HepG2 (cell line): ENCODE measurements around the gene FAM117A. TPM values are rescaled to one million over a fixed set of nuclear protein-coding genes. Genes with fewer than 3 reads are reported as not detected.

Source experiments
- ARID5B ChIP-seq: IDR thresholded peaks from 2 replicates; pipeline ENCODE4 v1.4.0; 2020; ENCODE audit warnings: mild to moderate bottlenecking, missing genetic modification reagents
- SKI ChIP-seq: fragments of 450-650 bp; IDR thresholded peaks from one replicate; pipeline ENCODE4 v1.6.1; 2018; ENCODE audit warnings: mild to moderate bottlenecking; ENCODE audit not compliant: partially characterized antibody
- TIGD3 ChIP-seq: sonication (generic); formaldehyde crosslinking; IDR thresholded peaks from 2 replicates; pipeline ENCODE4 v1.5.1; 2020; ENCODE audit warnings: mild to moderate bottlenecking, missing genetic modification reagents, borderline replicate concordance
- XBP1 ChIP-seq: sonication (generic); formaldehyde crosslinking; IDR thresholded peaks from 2 replicates; pipeline ENCODE4 v1.5.0; 2020; ENCODE audit warnings: missing genetic modification reagents
- ZGPAT ChIP-seq: IDR thresholded peaks from 2 replicates; pipeline ENCODE4 v1.6.1; 2016; ENCODE audit warnings: mild to moderate bottlenecking
- polyA plus RNA-seq, 8 experiments: library from polyadenylated mRNA; depleted of rRNA in 3 of 8; stranded (reverse) in 7 of 8; unstranded in 1 of 8; fragments of >200 nt; fragmentation: Illumina TruSeq in 4 of 8; extraction: Trizol in 4 of 8; gene quantifications; 2 replicates each; pipeline versions ENCODE4 v1.2.1 to v1.2.3, GENCODE V29; 2011 to 2016; ENCODE audit warnings: low read depth in 4 of 8, missing spikeins in 1 of 8, mixed read lengths in 1 of 8; ENCODE audit not compliant: insufficient read depth in 1 of 8
- total RNA-seq, 5 experiments: library from RNA; depleted of rRNA; stranded (reverse); fragments of >200 nt; fragmentation: Illumina TruSeq; extraction: Trizol; gene quantifications; 2 replicates each; pipeline ENCODE4 v1.2.3, GENCODE V29; 2016; ENCODE audit warnings: low read depth in 1 of 5
- TF ChIP-seq, protein P1 (sequence below): sonication (generic); formaldehyde crosslinking; IDR thresholded peaks from 2 replicates; pipeline ENCODE4 v1.4.0; 2020; ENCODE audit warnings: mild to moderate bottlenecking, missing genetic modification reagents
- TF ChIP-seq, protein P2 (sequence below): sonication (generic); formaldehyde crosslinking; IDR thresholded peaks from 2 replicates; pipeline ENCODE4 v1.4.0; 2020; ENCODE audit warnings: mild to moderate bottlenecking, missing genetic modification reagents
- TF ChIP-seq, protein P3 (sequence below): sonication (generic); formaldehyde crosslinking; IDR thresholded peaks from 2 replicates; pipeline ENCODE4 v1.8.0; 2022; ENCODE audit warnings: missing genetic modification reagents, mild to moderate bottlenecking, moderate library complexity, borderline replicate concordance

The FAM117A gene
- total and polyA plus RNA-seq, 2 of the 13 experiments (the other 11 are each of a cell fraction or from before 2014, with no cell fraction given): 12.1 to 19.8 TPM

DNA sequence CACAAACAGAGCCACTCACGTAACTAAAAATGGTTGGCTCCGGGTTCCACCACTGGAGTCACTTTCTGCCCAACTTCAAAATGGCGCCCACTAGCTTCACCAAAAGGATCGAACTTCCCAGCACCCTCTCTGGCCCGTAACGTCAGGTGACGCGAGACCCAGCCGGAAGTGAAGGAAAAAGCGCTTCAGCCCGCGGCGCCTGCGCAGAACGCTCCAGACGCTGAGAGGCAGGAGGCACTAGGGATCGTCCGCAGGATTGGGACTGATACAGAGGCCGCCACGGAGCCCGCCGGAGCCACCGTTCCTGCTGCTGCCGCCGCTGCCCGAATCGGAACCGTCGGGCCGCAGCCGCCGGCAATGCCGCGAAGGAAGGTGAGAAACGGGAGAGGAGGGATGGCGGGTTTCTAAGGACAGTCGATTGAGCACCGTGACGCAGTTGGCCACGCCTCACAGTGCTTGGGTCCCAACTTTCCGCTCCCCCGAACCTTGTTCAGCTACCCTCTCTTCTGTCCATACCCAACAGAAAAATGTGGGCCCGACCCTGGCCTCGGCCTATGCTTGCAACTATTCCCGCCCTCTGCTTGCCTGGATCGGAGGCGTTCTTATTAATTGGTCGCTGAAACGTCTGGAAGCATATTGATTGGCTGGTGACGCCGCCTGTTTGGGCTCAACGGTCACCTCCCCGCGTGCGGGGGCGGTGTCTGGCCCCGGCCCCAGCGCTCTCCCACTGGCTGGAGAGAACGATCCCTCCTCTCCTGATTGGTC is 24.7 kb upstream of the FAM117A start, which contains the start of gene KAT7 (continued):
- peak; percentile 76 for TF ChIP-seq ARID5B (CRISPR knock-in tag)
- TF ChIP-seq SKI: peak; percentile 42
- TF ChIP-seq, protein P1, sequence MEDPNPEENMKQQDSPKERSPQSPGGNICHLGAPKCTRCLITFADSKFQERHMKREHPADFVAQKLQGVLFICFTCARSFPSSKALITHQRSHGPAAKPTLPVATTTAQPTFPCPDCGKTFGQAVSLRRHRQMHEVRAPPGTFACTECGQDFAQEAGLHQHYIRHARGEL (CRISPR knock-in tag): 0 out of 2 replicates have a peak, but pooled peaks have one; percentile 72
- TF ChIP-seq XBP1 (CRISPR knock-in tag): peak; percentile 90
- TF ChIP-seq, protein P2, sequence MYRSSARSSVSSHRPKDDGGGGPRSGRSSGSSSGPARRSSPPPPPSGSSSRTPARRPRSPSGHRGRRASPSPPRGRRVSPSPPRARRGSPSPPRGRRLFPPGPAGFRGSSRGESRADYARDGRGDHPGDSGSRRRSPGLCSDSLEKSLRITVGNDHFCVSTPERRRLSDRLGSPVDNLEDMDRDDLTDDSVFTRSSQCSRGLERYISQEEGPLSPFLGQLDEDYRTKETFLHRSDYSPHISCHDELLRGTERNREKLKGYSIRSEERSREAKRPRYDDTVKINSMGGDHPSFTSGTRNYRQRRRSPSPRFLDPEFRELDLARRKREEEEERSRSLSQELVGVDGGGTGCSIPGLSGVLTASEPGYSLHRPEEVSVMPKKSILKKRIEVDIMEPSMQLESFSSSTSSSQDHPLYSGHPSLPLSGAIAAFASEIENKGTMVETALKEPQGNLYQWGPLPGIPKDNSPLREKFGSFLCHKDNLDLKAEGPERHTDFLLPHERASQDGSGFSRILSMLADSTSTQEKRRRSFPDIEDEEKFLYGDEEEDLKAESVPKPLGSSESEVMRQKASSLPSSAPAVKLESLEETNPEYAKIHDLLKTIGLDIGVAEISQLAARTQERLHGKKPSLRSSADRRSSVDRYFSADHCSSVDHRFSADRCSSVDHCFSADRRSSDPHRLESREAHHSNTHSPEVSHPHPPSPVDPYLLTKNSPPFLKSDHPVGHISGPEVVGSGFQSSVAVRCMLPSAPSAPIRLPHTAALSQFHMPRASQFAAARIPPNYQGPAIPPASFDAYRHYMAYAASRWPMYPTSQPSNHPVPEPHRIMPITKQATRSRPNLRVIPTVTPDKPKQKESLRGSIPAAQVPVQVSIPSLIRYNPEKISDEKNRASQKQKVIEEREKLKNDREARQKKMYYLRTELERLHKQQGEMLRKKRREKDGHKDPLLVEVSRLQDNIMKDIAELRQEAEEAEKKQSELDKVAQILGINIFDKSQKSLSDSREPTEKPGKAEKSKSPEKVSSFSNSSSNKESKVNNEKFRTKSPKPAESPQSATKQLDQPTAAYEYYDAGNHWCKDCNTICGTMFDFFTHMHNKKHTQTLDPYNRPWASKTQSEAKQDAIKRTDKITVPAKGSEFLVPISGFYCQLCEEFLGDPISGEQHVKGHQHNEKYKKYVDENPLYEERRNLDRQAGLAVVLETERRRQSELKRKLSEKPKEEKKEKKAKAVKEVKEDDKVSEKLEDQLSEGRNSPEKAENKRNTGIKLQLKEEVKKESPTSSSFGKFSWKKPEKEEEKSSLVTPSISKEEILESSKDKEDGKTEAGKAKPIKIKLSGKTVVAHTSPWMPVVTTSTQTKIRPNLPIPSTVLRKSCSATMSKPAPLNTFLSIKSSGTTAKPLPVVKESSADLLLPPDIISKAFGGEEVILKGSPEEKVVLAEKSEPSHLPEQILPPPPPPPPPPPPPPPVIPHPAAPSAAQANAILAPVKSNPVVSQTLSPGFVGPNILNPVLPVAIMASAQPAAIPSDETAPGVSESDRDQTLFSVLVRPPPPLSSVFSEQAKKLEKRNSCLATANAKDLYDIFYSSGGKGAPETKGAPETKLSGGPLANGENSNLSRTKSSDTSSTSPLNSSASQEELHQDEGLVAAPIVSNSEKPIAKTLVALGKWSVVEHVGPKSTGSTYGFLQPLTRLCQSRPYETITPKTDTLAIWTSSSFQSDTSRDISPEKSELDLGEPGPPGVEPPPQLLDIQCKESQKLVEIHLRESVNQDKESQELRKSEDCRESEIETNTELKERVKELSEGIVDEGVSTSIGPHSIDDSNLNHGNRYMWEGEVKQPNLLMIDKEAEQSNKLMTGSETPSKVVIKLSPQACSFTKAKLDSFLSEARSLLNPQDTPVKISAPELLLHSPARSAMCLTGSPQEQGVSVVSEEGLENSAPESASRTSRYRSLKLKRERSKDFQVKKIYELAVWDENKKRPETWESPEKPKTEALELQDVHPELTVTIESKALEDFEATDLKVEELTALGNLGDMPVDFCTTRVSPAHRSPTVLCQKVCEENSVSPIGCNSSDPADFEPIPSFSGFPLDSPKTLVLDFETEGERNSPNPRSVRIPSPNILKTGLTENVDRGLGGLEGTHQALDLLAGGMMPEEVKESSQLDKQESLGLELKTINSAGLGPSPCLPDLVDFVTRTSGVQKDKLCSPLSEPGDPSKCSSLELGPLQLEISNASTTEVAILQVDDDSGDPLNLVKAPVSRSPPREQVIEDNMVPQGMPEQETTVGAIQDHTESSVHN (CRISPR knock-in tag): 0 out of 2 replicates have a peak, but pooled peaks have one; percentile 16
- TF ChIP-seq, protein P3, sequence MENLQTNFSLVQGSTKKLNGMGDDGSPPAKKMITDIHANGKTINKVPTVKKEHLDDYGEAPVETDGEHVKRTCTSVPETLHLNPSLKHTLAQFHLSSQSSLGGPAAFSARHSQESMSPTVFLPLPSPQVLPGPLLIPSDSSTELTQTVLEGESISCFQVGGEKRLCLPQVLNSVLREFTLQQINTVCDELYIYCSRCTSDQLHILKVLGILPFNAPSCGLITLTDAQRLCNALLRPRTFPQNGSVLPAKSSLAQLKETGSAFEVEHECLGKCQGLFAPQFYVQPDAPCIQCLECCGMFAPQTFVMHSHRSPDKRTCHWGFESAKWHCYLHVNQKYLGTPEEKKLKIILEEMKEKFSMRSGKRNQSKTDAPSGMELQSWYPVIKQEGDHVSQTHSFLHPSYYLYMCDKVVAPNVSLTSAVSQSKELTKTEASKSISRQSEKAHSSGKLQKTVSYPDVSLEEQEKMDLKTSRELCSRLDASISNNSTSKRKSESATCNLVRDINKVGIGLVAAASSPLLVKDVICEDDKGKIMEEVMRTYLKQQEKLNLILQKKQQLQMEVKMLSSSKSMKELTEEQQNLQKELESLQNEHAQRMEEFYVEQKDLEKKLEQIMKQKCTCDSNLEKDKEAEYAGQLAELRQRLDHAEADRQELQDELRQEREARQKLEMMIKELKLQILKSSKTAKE (CRISPR knock-in tag): no peak
- TF ChIP-seq TIGD3 (CRISPR knock-in tag): peak; percentile 79; the same call in 1 of the 2 replicates
- peak; percentile 96 for TF ChIP-seq ZGPAT
